Measurements from ENCODE around the gene FAM149A. TPM values are rescaled to one million over a fixed set of nuclear protein-coding genes. Genes with fewer than 3 reads are reported as not detected.

FAM149A gene
- total RNA-seq, 3 donors from 2014 or later: 7.9 to 22.9 (median 8.0) TPM

DNA sequence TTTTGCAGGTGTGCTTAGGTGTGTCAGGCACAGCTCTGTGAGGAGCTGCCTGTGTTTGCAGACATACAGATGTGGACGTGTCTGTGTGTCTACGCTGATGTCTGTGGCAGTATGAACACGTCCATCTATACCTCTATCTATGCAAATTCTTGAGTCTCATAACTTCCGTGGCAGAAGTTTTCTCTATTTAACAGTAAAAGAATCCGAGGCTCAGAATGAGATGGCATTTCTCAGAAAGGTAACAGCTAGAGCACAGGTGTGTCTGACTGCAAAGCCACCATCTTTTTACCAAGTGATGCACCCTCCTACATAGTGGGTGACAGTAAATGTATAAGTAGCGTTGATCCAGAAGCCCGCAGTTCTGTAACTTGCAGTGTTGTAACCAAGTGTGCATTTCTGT, 47.0 kb downstream of the FAM149A start:
- no peaks in the 10 kb centered on the region for H3K4me1 ChIP-seq
- no peaks in the 10 kb centered on the region for H3K9me3 ChIP-seq
- H3K27ac ChIP-seq: no peak overlapping the region
- no peak for DNase-seq (ENCODE audit: low spot score in 2 of 2)
- TF ChIP-seq, protein P1, sequence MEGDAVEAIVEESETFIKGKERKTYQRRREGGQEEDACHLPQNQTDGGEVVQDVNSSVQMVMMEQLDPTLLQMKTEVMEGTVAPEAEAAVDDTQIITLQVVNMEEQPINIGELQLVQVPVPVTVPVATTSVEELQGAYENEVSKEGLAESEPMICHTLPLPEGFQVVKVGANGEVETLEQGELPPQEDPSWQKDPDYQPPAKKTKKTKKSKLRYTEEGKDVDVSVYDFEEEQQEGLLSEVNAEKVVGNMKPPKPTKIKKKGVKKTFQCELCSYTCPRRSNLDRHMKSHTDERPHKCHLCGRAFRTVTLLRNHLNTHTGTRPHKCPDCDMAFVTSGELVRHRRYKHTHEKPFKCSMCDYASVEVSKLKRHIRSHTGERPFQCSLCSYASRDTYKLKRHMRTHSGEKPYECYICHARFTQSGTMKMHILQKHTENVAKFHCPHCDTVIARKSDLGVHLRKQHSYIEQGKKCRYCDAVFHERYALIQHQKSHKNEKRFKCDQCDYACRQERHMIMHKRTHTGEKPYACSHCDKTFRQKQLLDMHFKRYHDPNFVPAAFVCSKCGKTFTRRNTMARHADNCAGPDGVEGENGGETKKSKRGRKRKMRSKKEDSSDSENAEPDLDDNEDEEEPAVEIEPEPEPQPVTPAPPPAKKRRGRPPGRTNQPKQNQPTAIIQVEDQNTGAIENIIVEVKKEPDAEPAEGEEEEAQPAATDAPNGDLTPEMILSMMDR (IDR thresholded peaks at IDR 0.05): no peak
- TF ChIP-seq POLR2AphosphoS5 (IDR thresholded peaks at IDR 0.05) (no peak), POLR2A (IDR thresholded peaks at IDR 0.05) (no peak)
- intact Hi-C loops (cut with DNase I; ENCODE audit: low total_unique reads): no loop called here
- no peaks in the 10 kb centered on the region for H3K27me3 ChIP-seq
- H3K4me3 ChIP-seq: no peak overlapping the region
- H3K36me3 ChIP-seq: no peaks in the 10 kb centered on the region

DNA sequence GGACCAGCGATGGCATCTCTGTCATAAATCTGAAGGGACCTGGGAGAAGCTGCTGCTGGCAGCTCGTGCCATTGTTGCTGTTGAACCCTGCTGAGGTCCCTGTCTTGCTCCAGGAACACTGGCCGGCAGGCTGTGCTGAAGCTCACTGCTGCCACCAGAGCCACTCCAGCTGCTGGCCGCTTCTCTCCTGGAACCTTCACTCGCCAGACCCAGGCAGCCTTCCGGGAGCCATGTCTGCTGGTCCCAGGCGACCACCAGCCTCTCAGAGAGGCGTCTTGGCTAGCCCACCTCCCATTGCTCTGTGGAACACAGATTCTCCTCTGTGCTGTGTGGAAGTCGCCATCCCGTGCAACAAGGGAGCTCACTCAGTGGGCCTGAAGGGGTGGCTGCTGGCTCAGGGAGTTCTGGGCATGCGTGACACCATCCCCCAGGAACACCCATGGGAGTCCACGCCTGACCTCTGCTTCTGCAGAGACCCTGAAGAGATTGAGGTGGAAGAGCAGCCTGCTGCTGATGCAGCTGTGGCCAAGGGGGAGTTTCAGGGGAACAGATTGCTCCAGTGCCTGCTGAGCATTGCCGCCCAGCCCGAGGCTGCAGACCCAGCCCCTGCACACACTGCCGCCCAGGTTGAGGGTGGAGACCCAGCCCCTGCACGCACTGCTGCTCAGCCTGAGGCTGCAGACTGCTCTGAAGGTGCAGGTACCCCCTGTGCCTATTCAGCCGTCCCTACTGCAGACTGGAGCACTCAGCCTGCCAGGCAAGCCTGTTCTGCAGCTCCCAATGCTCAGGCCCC, 53.7 kb downstream of the FAM149A start:
- Histone ChIP-seq H3K4me3 (no peak overlapping the region), H3K4me1 (no peaks in the 10 kb centered on the region), H3K9me3 (no peaks in the 10 kb centered on the region), H3K27me3 (no peaks in the 10 kb centered on the region), H3K36me3 (no peaks in the 10 kb centered on the region), H3K27ac (no peak overlapping the region)
- intact Hi-C loops (cut with DNase I; ENCODE audit: low total_unique reads): no loop called here
- DNase-seq (ENCODE audit: low spot score in 2 of 2): no peak
- TF ChIP-seq POLR2A (IDR thresholded peaks at IDR 0.05) (no peak), POLR2AphosphoS5 (IDR thresholded peaks at IDR 0.05) (no peak)
- TF ChIP-seq, protein P1 (IDR thresholded peaks at IDR 0.05): no peak

DNA sequence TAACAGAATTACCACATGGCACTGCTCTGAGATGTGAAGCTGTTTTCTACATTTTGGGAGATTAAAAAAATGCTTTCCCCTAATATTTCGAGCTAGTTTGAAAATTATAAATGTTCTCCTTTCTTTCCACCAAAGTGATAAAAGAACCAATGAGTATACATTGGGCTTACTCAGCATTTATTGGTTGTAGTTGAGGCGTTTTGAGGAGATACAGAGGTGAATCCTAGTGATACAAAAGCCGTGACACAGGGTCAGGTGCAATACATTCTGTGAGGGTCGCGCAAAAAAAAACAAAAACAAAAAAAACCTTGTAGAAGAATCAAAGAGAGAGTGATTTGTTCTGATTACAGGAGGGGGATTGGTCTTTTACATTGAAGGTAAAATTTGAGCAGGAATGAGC, 54.5 kb downstream of the FAM149A start:
- Histone ChIP-seq H3K27ac (no peak overlapping the region), H3K4me3 (no peak overlapping the region), H3K9me3 (no peaks in the 10 kb centered on the region), H3K36me3 (no peaks in the 10 kb centered on the region), H3K27me3 (no peaks in the 10 kb centered on the region), H3K4me1 (no peaks in the 10 kb centered on the region)
- intact Hi-C loops (cut with DNase I; ENCODE audit: low total_unique reads): no loop called here
- DNase-seq (ENCODE audit: low spot score in 2 of 2): no peak
- TF ChIP-seq, protein P1 (IDR thresholded peaks at IDR 0.05): no peak
- TF ChIP-seq POLR2AphosphoS5 (IDR thresholded peaks at IDR 0.05): no peak
- TF ChIP-seq POLR2A (IDR thresholded peaks at IDR 0.05): no peak

DNA sequence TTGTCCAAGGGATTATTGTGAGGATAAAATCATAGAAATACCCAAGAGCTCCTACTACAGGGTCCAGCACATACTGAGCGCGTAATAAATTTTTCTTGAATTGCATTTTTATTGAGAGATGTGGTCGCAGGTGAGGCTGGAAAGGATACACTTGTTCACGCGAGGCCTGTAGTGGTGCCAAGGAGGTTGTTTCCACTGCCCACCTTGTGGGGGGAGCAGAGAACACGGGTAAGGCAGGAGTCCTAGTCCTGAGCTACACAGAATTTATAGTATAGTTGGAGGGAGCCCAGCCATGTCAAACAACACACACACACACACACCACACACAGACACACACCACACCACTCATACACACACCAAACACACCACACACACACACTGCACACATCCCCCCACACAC, 55.1 kb downstream of the FAM149A start:
- no peaks in the 10 kb centered on the region for H3K27me3 ChIP-seq
- no peaks in the 10 kb centered on the region for H3K36me3 ChIP-seq
- DNase-seq (ENCODE audit: low spot score in 2 of 2): no peak
- H3K27ac ChIP-seq: no peak overlapping the region
- H3K4me3 ChIP-seq: no peak overlapping the region
- no peaks in the 10 kb centered on the region for H3K4me1 ChIP-seq
- intact Hi-C loops (cut with DNase I; ENCODE audit: low total_unique reads): no loop called here
- no peaks in the 10 kb centered on the region for H3K9me3 ChIP-seq
- TF ChIP-seq POLR2AphosphoS5 (IDR thresholded peaks at IDR 0.05) (no peak), POLR2A (IDR thresholded peaks at IDR 0.05) (no peak)
- TF ChIP-seq, protein P1 (IDR thresholded peaks at IDR 0.05): no peak

DNA sequence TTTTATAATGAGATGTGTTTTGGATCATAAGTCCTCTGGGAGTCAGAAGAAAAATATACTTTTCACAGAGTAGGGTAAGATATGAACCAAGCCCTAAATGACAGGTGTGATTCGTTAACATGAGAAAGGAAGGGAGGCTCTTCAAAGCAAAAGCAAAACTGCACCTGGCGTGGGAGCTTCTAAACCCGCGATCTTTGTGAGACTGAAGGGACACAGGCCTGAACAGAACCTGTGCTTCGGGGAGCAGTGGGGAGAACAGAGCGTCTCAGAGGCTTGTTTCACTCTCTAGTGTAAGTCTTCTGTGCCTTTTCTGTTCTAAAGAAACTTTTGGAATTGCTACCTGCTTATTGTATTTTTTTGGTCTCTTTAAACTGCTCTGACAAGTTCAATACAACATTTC, 56.6 kb downstream of the FAM149A start:
- TF ChIP-seq, protein P1 (IDR thresholded peaks at IDR 0.05): no peak
- TF ChIP-seq POLR2AphosphoS5 (IDR thresholded peaks at IDR 0.05) (no peak), POLR2A (IDR thresholded peaks at IDR 0.05) (no peak)
- no peak for DNase-seq (ENCODE audit: low spot score in 2 of 2)

More for the DNA sequence above, 56.6 kb downstream of the FAM149A start:
- intact Hi-C loops (cut with DNase I; ENCODE audit: low total_unique reads): no loop called here
- Histone ChIP-seq H3K4me3 (no peak overlapping the region), H3K27me3 (no peaks in the 10 kb centered on the region), H3K9me3 (no peaks in the 10 kb centered on the region), H3K36me3 (no peaks in the 10 kb centered on the region), H3K4me1 (no peaks in the 10 kb centered on the region), H3K27ac (no peak overlapping the region)

Data from breast epithelium (tissue), 4 donors.